GM12878 (cell line): Measurements from ENCODE around the gene DENND1A. TPM values are rescaled to one million over a fixed set of nuclear protein-coding genes. Genes with fewer than 3 reads are reported as not detected.

Source experiments
- ATAC-seq: fragments of 200-7000 bp; cut with Tn5 transposase; 3 replicates; pipeline ENCODE4 v1.9.1; 2020; ENCODE audit warnings: mild to moderate bottlenecking, moderate library complexity
- BruUV-seq: library from RNA; stranded (reverse); fragments of 400-500 nt; replicated peaks from 2 replicates; lab custom pipeline; 2021; lab: Mats Ljungman, UMichigan
- CTCF ChIA-PET: fragments of 300-600 bp; sonication (Branson Sonifier 250); formaldehyde crosslinking; extraction: SDS; loops from one replicate; lab custom pipeline; 2021; ENCODE audit warnings: inconsistent platforms; lab: Yijun Ruan, JAX
- POLR2A ChIA-PET: fragments of 350-600 bp; formaldehyde crosslinking; extraction: SDS; loops from one replicate; lab custom pipeline; 2021; ENCODE audit warnings: inconsistent platforms; lab: Charles Lee
- RAD21 ChIA-PET: fragments of 300-600 bp; sonication (Branson Sonifier 250); formaldehyde crosslinking; loops from one replicate; lab custom pipeline; 2023; ENCODE audit warnings: antibody characterized with exemption; ENCODE audit not compliant: unreplicated experiment; lab: Charles Lee
- SMC1A ChIA-PET: fragments of 300-600 bp; sonication (Branson Sonifier 250); formaldehyde crosslinking; loops from one replicate; lab custom pipeline; 2023; ENCODE audit not compliant: unreplicated experiment, uncharacterized antibody; lab: Charles Lee
- DNase-seq: peaks from one replicate; pipeline ENCODE4 v3.0.0-alpha.2; 2011; ENCODE audit warnings: low read depth, low spot score
- FAIRE-seq: peaks from 3 replicates; lab custom pipeline; 2011; peaks lifted over from hg19 to GRCh38; lab: Jason Lieb, UNC
- H2AFZ ChIP-seq: 2 replicates; pipeline ENCODE4 v1.6.0; 2011; ENCODE audit warnings: low read depth, low read length, control low read depth; ENCODE audit not compliant: control insufficient read depth
- H3K27ac ChIP-seq: 2 replicates; pipeline ENCODE4 v1.5.1; 2011; ENCODE audit warnings: control low read depth; ENCODE audit not compliant: control insufficient read depth, insufficient read depth
- H3K27me3 ChIP-seq, 2 experiments: replicated peaks in 1 of 2; 2 replicates each; pipeline versions ENCODE4 v1.6.0 to v1.6.1; 2011; ENCODE audit warnings: low read length in 1 of 2; ENCODE audit not compliant: control insufficient read depth in 2 of 2, insufficient read depth in 2 of 2
- H3K36me3 ChIP-seq, 2 experiments: 2 replicates each; pipeline ENCODE4 v1.5.1; 2011; ENCODE audit warnings: low read length in 1 of 2; ENCODE audit not compliant: control insufficient read depth in 2 of 2, insufficient read depth in 2 of 2
- H3K4me1 ChIP-seq: 2 replicates; pipeline ENCODE4 v1.6.1; 2011; ENCODE audit warnings: mild to moderate bottlenecking, low read length, moderate library complexity, mixed read lengths; ENCODE audit not compliant: control insufficient read depth, insufficient read depth
- H3K4me2 ChIP-seq: 2 replicates; pipeline ENCODE4 v1.6.0; 2011; ENCODE audit warnings: control low read depth; ENCODE audit not compliant: control insufficient read depth, insufficient read depth
- H3K4me3 ChIP-seq: fragments of 200-600 bp; sonication (generic); 2 replicates; pipeline ENCODE4 v1.5.1; 2016
- H3K79me2 ChIP-seq: 2 replicates; pipeline ENCODE4 v1.6.0; 2011; ENCODE audit warnings: low read length; ENCODE audit not compliant: control insufficient read depth, insufficient read depth
- H3K9ac ChIP-seq: 2 replicates; pipeline ENCODE4 v1.8.0; 2011; ENCODE audit warnings: low read length, control low read depth, mixed read lengths; ENCODE audit not compliant: control insufficient read depth, insufficient read depth
- H3K9me3 ChIP-seq: replicated peaks from 3 replicates; pipeline ENCODE4 v1.5.1; 2011; ENCODE audit warnings: mild to moderate bottlenecking, low read length; ENCODE audit not compliant: control insufficient read depth, insufficient read depth
- H4K20me1 ChIP-seq: 2 replicates; pipeline ENCODE4 v1.6.0; 2011; ENCODE audit not compliant: control insufficient read depth, insufficient read depth
- CREB1 ChIP-seq: IDR thresholded peaks from 2 replicates; pipeline ENCODE4 v1.6.1; 2012; ENCODE audit warnings: low read depth, mild to moderate bottlenecking, inconsistent platforms
- FOXM1 ChIP-seq: IDR thresholded peaks from 2 replicates; pipeline ENCODE4 v1.6.1; 2012; ENCODE audit warnings: low read depth, mild to moderate bottlenecking, inconsistent platforms, low read length, moderate library complexity
- IRF3 ChIP-seq: fragments of 450-650 bp; IDR thresholded peaks from 2 replicates; pipeline ENCODE4 v1.6.1; 2014; ENCODE audit warnings: mild to moderate bottlenecking
- IRF5 ChIP-seq: fragments of 450-650 bp; IDR thresholded peaks from 2 replicates; pipeline ENCODE4 v1.6.1; 2017; ENCODE audit warnings: borderline replicate concordance
- KAT2A ChIP-seq: conservative IDR thresholded peaks from 2 replicates; pipeline ENCODE4 v1.6.1; 2011; ENCODE audit warnings: low read depth, low read length; ENCODE audit not compliant: control insufficient read depth
- SREBF2 ChIP-seq: IDR thresholded peaks from 2 replicates; pipeline ENCODE4 v1.6.1; 2012; ENCODE audit warnings: mild to moderate bottlenecking, low read length
- SRF ChIP-seq, 2 experiments: IDR thresholded peaks; 2 replicates each; pipeline ENCODE4 v1.6.1; 2011; ENCODE audit warnings: low read depth in 2 of 2, low read length in 2 of 2, mild to moderate bottlenecking in 1 of 2, moderate library complexity in 1 of 2
- TCF7 ChIP-seq: IDR thresholded peaks from 2 replicates; pipeline ENCODE4 v1.6.1; 2014; ENCODE audit warnings: antibody characterized with exemption, borderline replicate concordance
- WGBS: methylation state at CpG from one replicate; pipeline ENCODE4 v1.1.6; 2016; ENCODE audit warnings: low lambda C conversion rate; ENCODE audit not compliant: insufficient replicate concordance, insufficient coverage; ENCODE audit errors: missing lambda C conversion rate; 5-methylcytosine and 5-hydroxymethylcytosine counted together
- in situ Hi-C: fragments of 300-500 bp; cut with MboI; formaldehyde crosslinking; loops from 9 replicates; pipeline ENCODE4 v1.14.3; 2018; ENCODE audit warnings: mixed read lengths
- intact Hi-C: fragments of 100-400 bp; cut with micrococcal nuclease; formaldehyde crosslinking; loops from one replicate; pipeline ENCODE4 v1.14.2; 2022; ENCODE audit not compliant: unreplicated experiment
- polyA plus RNA-seq, 11 experiments: library from polyadenylated mRNA; depleted of rRNA in 4 of 11; unstranded in 6 of 11; stranded (reverse) in 5 of 11; fragments of >200 nt; fragmentation: Nextera tagmentation in 4 of 11; fragmentation: Illumina TruSeq in 1 of 11; extraction: Ambion mirVana in 4 of 11; extraction: Trizol in 1 of 11; gene quantifications; 1 replicate in 1 of 11; 2 replicates in 10 of 11; pipeline versions ENCODE4 v1.2.1 to v1.2.3, GENCODE V29; 2011 to 2016; ENCODE audit warnings: inconsistent platforms in 2 of 11, missing spikeins in 2 of 11, low read depth in 1 of 11
- total RNA-seq, 4 experiments: library from RNA; depleted of rRNA in 3 of 4; stranded (reverse); fragments of >200 nt in 3 of 4; fragmentation: Illumina TruSeq in 1 of 4; extraction: Trizol in 1 of 4; gene quantifications; 2 replicates each; pipeline versions ENCODE4 v1.2.1 to v1.2.3, GENCODE V29; 2013 to 2021
- TF ChIP-seq, protein P1 (sequence below): fragments of 450-650 bp; IDR thresholded peaks from 2 replicates; pipeline ENCODE4 v1.6.1; 2018; ENCODE audit warnings: mild to moderate bottlenecking, low read depth, moderate library complexity; ENCODE audit not compliant: partially characterized antibody
- TF ChIP-seq, protein P2 (sequence below): IDR thresholded peaks from 2 replicates; pipeline ENCODE4 v1.6.1; 2012; ENCODE audit warnings: improper control_type of control experiment, low read depth, low read length; ENCODE audit not compliant: insufficient replicate concordance
- TF ChIP-seq, protein P3 (sequence below): IDR thresholded peaks from 2 replicates; pipeline ENCODE4 v1.6.1; 2011; ENCODE audit warnings: mild to moderate bottlenecking, low read depth, low read length, moderate library complexity; ENCODE audit not compliant: insufficient replicate concordance

DENND1A gene
- total and polyA plus RNA-seq, 10 of the 15 experiments (the other 5 are each of a cell fraction or from before 2014, with no cell fraction given), result 14.1 to 48.6 (median 35.2) TPM

DNA sequence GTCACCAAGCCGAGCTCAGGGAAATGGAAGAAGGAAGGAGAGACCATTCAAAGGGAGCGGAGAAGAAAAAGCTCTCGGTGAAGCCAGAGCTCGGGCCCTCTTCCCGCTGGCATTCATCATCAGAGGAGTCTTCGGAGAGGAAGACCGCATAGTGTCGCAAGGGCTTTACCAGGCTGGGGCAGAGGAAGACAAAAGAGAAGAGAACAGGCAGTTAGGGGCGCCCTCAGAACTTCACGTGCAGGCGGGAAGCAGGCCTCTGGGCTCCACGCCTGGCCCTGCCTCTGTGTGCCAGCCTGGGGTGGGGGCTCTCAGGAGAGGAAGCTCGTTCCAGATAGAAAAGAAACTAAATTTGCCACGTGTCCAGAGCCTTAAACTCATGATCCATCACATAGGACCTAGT is 542.2 kb downstream of the DENND1A start:
- no peaks in the 10 kb centered on the region for H3K9me3 ChIP-seq
- DNase-seq (no peak), FAIRE-seq (no peak), ATAC-seq (no peak)
- no peaks in the 10 kb centered on the region for H3K36me3 ChIP-seq
- H2AFZ ChIP-seq, result no peak overlapping the region
- ChIA-PET CTCF (interaction anchor here (0.6 to 5.8 kb wide), 4 partner anchors 13 to 654 kb away, joined by 3 to 58 read pairs (median 4); no protein-coding TSS in a partner anchor), RAD21 (interaction anchor here (0.8 to 1.2 kb wide), 2 partner anchors 35 to 125 kb away, joined by 3 to 4 read pairs; no protein-coding TSS in a partner anchor), POLR2A (no interaction called here), SMC1A (interaction anchor here (4.7 kb wide), 1 partner anchor 34 kb away, joined by 21 read pairs; no protein-coding TSS in a partner anchor)
- H3K79me2 ChIP-seq, result no peaks in the 10 kb centered on the region
- H3K4me1 ChIP-seq, result no peaks in the 10 kb centered on the region
- H4K20me1 ChIP-seq, result no peaks in the 10 kb centered on the region
- 73% methylated on average over 13 of the region's 14 CpGs for WGBS
- no peaks in the 10 kb centered on the region for H3K27me3 ChIP-seq
- H3K4me3 ChIP-seq, result no peak overlapping the region
- intact Hi-C loops (no loop called here), in situ Hi-C loops (loop anchor here (5.0 kb wide), 1 partner anchor 35 kb away; no protein-coding TSS in a partner anchor)
- no TSS peak for BruUV-seq
- H3K9ac ChIP-seq, result no peak overlapping the region
- no peak overlapping the region for H3K27ac ChIP-seq
- H3K4me2 ChIP-seq, result no peak overlapping the region
- TF ChIP-seq TCF7, result no peak
- TF ChIP-seq SREBF2, result no peak
- no peak for TF ChIP-seq FOXM1
- TF ChIP-seq, protein P1, sequence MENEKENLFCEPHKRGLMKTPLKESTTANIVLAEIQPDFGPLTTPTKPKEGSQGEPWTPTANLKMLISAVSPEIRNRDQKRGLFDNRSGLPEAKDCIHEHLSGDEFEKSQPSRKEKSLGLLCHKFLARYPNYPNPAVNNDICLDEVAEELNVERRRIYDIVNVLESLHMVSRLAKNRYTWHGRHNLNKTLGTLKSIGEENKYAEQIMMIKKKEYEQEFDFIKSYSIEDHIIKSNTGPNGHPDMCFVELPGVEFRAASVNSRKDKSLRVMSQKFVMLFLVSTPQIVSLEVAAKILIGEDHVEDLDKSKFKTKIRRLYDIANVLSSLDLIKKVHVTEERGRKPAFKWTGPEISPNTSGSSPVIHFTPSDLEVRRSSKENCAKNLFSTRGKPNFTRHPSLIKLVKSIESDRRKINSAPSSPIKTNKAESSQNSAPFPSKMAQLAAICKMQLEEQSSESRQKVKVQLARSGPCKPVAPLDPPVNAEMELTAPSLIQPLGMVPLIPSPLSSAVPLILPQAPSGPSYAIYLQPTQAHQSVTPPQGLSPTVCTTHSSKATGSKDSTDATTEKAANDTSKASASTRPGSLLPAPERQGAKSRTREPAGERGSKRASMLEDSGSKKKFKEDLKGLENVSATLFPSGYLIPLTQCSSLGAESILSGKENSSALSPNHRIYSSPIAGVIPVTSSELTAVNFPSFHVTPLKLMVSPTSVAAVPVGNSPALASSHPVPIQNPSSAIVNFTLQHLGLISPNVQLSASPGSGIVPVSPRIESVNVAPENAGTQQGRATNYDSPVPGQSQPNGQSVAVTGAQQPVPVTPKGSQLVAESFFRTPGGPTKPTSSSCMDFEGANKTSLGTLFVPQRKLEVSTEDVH, result no peak
- TF ChIP-seq, protein P2, sequence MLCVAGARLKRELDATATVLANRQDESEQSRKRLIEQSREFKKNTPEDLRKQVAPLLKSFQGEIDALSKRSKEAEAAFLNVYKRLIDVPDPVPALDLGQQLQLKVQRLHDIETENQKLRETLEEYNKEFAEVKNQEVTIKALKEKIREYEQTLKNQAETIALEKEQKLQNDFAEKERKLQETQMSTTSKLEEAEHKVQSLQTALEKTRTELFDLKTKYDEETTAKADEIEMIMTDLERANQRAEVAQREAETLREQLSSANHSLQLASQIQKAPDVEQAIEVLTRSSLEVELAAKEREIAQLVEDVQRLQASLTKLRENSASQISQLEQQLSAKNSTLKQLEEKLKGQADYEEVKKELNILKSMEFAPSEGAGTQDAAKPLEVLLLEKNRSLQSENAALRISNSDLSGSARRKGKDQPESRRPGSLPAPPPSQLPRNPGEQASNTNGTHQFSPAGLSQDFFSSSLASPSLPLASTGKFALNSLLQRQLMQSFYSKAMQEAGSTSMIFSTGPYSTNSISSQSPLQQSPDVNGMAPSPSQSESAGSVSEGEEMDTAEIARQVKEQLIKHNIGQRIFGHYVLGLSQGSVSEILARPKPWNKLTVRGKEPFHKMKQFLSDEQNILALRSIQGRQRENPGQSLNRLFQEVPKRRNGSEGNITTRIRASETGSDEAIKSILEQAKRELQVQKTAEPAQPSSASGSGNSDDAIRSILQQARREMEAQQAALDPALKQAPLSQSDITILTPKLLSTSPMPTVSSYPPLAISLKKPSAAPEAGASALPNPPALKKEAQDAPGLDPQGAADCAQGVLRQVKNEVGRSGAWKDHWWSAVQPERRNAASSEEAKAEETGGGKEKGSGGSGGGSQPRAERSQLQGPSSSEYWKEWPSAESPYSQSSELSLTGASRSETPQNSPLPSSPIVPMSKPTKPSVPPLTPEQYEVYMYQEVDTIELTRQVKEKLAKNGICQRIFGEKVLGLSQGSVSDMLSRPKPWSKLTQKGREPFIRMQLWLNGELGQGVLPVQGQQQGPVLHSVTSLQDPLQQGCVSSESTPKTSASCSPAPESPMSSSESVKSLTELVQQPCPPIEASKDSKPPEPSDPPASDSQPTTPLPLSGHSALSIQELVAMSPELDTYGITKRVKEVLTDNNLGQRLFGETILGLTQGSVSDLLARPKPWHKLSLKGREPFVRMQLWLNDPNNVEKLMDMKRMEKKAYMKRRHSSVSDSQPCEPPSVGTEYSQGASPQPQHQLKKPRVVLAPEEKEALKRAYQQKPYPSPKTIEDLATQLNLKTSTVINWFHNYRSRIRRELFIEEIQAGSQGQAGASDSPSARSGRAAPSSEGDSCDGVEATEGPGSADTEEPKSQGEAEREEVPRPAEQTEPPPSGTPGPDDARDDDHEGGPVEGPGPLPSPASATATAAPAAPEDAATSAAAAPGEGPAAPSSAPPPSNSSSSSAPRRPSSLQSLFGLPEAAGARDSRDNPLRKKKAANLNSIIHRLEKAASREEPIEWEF, result no peak
- no peak for TF ChIP-seq CREB1
- no peak for TF ChIP-seq IRF3
- no peak for TF ChIP-seq IRF5
- TF ChIP-seq KAT2A, result no peak
- TF ChIP-seq, protein P3, sequence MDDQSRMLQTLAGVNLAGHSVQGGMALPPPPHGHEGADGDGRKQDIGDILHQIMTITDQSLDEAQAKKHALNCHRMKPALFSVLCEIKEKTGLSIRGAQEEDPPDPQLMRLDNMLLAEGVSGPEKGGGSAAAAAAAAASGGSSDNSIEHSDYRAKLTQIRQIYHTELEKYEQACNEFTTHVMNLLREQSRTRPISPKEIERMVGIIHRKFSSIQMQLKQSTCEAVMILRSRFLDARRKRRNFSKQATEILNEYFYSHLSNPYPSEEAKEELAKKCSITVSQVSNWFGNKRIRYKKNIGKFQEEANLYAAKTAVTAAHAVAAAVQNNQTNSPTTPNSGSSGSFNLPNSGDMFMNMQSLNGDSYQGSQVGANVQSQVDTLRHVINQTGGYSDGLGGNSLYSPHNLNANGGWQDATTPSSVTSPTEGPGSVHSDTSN, result no peak
- no peak for TF ChIP-seq SRF (IDR thresholded peaks at IDR 0.05; ENCODE audit: low read depth in 2 of 2, low read length in 2 of 2)
